ENCODE measurements around the gene GDF2. TPM values are rescaled to one million over a fixed set of nuclear protein-coding genes. Genes with fewer than 3 reads are reported as not detected.

GDF2 gene
- total RNA-seq, 1 experiment from 2014 or later, result not detected

GRCh38 chr10:47286591-47287315, 35.5 kb upstream of the GDF2 start:
- DNase-seq, result no peak
- Histone ChIP-seq H3K36me3 (replicated peaks; ENCODE audit: control insufficient read depth, insufficient read depth, low read length) (no peaks in the 10 kb centered on the region), H3K4me3 (ENCODE audit: insufficient read depth, low read depth, low read length) (no peak overlapping the region), H3K27me3 (ENCODE audit: control insufficient read depth, insufficient read depth, low read length) (no peaks in the 10 kb centered on the region)

DNA sequence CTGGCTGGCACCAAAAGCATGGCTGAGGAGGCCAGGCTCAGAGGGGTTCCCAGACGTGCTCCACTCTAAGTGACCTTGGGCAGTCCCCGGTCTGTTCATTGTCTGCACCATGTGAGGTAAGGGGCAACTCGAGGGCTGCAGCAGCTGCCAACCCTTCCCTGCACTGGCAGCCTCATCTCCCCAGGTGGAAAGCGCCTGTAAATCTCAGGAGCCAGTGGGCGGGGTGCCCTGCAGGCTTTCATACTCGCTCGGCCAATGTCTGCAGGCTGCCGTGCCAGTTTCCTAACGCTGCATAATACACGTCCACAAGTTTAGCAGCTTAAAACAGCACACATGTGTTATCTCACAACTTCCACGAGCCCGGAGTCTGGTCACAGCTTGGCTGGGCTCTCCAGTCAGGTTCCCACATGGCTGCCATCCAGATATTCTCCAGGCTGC, 34.9 kb upstream of the GDF2 start:
- Histone ChIP-seq H3K27me3 (ENCODE audit: control insufficient read depth, insufficient read depth, low read length) (no peaks in the 10 kb centered on the region), H3K36me3 (replicated peaks; ENCODE audit: control insufficient read depth, insufficient read depth, low read length) (no peaks in the 10 kb centered on the region), H3K4me3 (ENCODE audit: insufficient read depth, low read depth, low read length) (no peak overlapping the region)
- DNase-seq, result no peak

- H3K4me3 ChIP-seq (ENCODE audit: insufficient read depth, low read depth, low read length), result no peak overlapping the region
- no peak for DNase-seq
- H3K27me3 ChIP-seq (ENCODE audit: control insufficient read depth, insufficient read depth, low read length), result no peaks in the 10 kb centered on the region
- no peaks in the 10 kb centered on the region for H3K36me3 ChIP-seq (replicated peaks; ENCODE audit: control insufficient read depth, insufficient read depth, low read length)
Measured at GRCh38 chr10:47287805-47288204, 34.4 kb upstream of the GDF2 start.

GRCh38 chr10:47288236-47288635, 34.0 kb upstream of the GDF2 start:
- H3K4me3 ChIP-seq (ENCODE audit: insufficient read depth, low read depth, low read length), result no peak overlapping the region
- no peaks in the 10 kb centered on the region for H3K27me3 ChIP-seq (ENCODE audit: control insufficient read depth, insufficient read depth, low read length)
- no peaks in the 10 kb centered on the region for H3K36me3 ChIP-seq (replicated peaks; ENCODE audit: control insufficient read depth, insufficient read depth, low read length)
- DNase-seq, result no peak

DNA sequence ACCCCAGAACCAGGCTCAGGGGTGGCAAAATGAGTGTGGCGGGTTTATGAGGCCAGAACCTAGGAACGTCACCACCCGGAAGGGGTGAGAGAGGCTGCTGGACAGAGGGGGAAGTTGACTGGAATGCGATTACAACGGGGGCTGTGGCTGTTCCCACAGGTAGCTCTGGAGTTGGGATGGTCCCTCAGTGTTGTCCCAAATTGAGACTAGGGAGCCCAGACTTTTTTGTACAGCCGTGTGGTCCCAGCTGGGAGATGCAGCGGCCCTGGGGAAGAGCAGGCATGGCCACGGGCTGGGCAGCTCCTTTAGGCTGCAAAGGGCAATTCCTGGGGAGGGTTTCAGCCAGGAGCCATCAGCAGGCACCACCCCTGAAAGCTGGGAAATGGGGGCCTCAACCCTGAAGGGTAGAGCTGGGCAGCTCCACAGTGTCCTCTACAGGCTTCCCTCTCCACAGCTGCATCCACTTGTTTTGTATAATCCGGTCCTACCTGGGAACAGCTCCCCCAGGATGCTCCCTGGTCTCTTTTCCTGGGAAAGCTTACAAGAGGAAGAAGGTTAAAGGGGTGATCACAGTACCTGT, 33.2 kb upstream of the GDF2 start:
- DNase-seq, result no peak
- Histone ChIP-seq H3K36me3 (replicated peaks; ENCODE audit: control insufficient read depth, insufficient read depth, low read length) (no peaks in the 10 kb centered on the region), H3K27me3 (ENCODE audit: control insufficient read depth, insufficient read depth, low read length) (no peaks in the 10 kb centered on the region), H3K4me3 (ENCODE audit: insufficient read depth, low read depth, low read length) (no peak overlapping the region)

GRCh38 chr10:47289921-47290320, 32.3 kb upstream of the GDF2 start:
- Histone ChIP-seq H3K4me3 (ENCODE audit: insufficient read depth, low read depth, low read length) (no peak overlapping the region), H3K27me3 (ENCODE audit: control insufficient read depth, insufficient read depth, low read length) (no peaks in the 10 kb centered on the region), H3K36me3 (replicated peaks; ENCODE audit: control insufficient read depth, insufficient read depth, low read length) (no peaks in the 10 kb centered on the region)
- DNase-seq, result no peak

DNA sequence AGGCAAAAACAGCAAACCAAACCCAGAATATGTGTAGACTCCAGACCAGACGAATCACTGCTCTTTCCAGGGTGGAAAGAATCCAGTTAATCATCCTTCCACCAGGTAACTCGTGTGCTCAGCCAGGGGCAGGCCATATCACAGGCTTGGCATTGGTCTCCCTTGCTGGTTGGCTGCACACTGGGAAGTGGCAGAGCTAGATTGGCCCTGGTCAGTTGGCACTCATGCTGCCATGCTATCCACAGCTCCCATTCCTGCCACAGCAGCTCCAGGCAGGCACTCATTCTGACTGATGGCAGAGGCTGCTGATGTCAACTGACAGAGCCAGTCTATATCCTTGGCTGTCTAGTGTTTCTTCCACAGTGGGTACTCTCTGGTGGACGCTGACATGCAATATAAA, 31.9 kb upstream of the GDF2 start:
- no peak for DNase-seq
- Histone ChIP-seq H3K36me3 (replicated peaks; ENCODE audit: control insufficient read depth, insufficient read depth, low read length) (no peaks in the 10 kb centered on the region), H3K27me3 (ENCODE audit: control insufficient read depth, insufficient read depth, low read length) (no peaks in the 10 kb centered on the region), H3K4me3 (ENCODE audit: insufficient read depth, low read depth, low read length) (no peak overlapping the region)

DNA sequence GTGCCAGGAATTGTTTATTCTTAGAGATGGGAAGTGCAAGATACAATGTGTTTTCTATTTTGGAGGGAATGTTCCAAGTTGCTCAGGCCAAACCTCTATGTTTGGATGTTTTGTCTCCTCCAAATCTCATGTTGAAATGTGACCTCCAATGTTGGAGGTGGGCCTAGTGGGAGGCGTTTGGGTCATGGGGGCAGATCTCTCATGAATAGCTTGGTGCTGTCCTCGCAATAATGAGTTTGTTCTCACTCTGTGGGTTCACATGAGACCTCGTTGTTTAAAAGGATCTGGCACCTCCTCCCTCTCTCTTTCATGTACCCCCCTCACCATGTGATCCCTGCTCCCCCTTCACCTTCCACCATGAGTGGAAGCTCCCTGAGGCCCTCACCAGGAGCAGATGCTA, 30.6 kb upstream of the GDF2 start:
- no peak overlapping the region for H3K4me3 ChIP-seq (ENCODE audit: insufficient read depth, low read depth, low read length)
- no peak for DNase-seq
- H3K36me3 ChIP-seq (replicated peaks; ENCODE audit: control insufficient read depth, insufficient read depth, low read length), result no peaks in the 10 kb centered on the region
- H3K27me3 ChIP-seq (ENCODE audit: control insufficient read depth, insufficient read depth, low read length), result no peaks in the 10 kb centered on the region

- H3K27me3 ChIP-seq (ENCODE audit: control insufficient read depth, insufficient read depth, low read length), result peaks cover 3% of the 10 kb centered on the region
- H3K4me3 ChIP-seq (ENCODE audit: insufficient read depth, low read depth, low read length), result no peak overlapping the region
- H3K36me3 ChIP-seq (replicated peaks; ENCODE audit: control insufficient read depth, insufficient read depth, low read length), result no peaks in the 10 kb centered on the region
- DNase-seq, result no peak
Measured at GRCh38 chr10:47294057-47294456, 28.2 kb upstream of the GDF2 start.

- no peaks in the 10 kb centered on the region for H3K36me3 ChIP-seq (replicated peaks; ENCODE audit: control insufficient read depth, insufficient read depth, low read length)
- no peak overlapping the region for H3K4me3 ChIP-seq (ENCODE audit: insufficient read depth, low read depth, low read length)
- no peak for DNase-seq
- H3K27me3 ChIP-seq (ENCODE audit: control insufficient read depth, insufficient read depth, low read length), result peaks cover 7% of the 10 kb centered on the region
Measured at GRCh38 chr10:47294501-47294900, 27.8 kb upstream of the GDF2 start.

DNA sequence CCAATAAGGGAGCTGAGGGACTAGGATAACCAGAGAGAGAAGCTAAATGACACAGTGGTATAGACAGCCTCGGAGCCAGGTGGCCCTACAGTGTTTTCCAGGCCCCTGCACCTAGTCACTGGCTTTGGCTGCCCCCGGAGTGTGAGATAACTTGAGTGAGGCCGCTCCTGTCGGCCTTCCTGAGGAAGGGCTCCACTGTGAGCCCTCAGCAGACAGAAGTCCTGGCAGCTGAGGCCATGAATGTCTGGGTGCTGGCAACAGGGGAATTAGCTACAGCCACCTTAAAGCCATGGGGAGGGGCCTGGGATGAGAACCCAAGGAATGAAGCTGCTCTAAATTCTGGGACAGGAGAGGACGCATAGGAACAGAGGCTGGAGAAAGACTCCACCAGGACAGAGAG, 26.8 kb upstream of the GDF2 start:
- Histone ChIP-seq H3K36me3 (replicated peaks; ENCODE audit: control insufficient read depth, insufficient read depth, low read length) (no peaks in the 10 kb centered on the region), H3K27me3 (ENCODE audit: control insufficient read depth, insufficient read depth, low read length) (peaks cover 13% of the 10 kb centered on the region), H3K4me3 (ENCODE audit: insufficient read depth, low read depth, low read length) (no peak overlapping the region)
- DNase-seq, result no peak

DNA sequence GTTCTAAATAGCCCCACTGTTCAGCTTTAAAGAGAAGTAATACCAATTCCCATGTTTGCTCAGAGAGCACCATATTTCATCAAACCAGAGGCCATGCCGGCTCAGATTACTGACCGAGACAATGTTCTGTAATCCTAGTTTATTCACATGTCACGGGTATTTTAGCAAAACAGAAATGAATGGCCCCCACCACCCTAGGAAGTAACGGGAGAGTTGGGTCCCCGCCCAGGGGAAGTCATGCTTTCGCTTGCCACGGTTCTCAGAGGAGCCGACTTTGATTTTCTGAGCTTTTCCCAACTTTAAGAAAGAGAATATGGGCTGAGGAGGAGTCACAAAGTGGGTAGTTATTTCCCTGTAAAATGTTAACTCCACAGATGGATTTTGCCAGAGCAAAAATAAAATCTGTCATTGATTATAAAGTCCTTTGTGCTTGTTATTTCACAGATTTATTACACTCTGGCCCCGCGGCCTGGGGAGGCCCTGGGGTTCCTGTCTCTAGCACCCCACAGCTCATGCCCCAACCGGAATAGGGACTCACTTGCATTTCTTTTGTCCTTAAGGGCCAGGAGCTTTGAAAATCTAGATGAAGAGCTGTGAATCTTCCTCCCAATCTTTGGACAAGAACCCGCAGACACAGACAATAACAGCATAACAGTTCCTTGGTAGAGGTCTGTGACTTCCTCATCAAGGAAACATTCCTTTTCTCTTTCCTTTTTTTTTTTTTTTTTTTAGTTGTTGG, 25.9 kb upstream of the GDF2 start:
- DNase-seq, result no peak
- no peaks in the 10 kb centered on the region for H3K36me3 ChIP-seq (replicated peaks; ENCODE audit: control insufficient read depth, insufficient read depth, low read length)
- H3K4me3 ChIP-seq (ENCODE audit: insufficient read depth, low read depth, low read length), result no peak overlapping the region
- H3K27me3 ChIP-seq (ENCODE audit: control insufficient read depth, insufficient read depth, low read length), result peaks cover 22% of the 10 kb centered on the region

- Histone ChIP-seq H3K27me3 (ENCODE audit: control insufficient read depth, insufficient read depth, low read length) (peaks cover 28% of the 10 kb centered on the region), H3K36me3 (replicated peaks; ENCODE audit: control insufficient read depth, insufficient read depth, low read length) (no peaks in the 10 kb centered on the region), H3K4me3 (ENCODE audit: insufficient read depth, low read depth, low read length) (no peak overlapping the region)
- no peak for DNase-seq
Measured at GRCh38 chr10:47296941-47297340, 25.3 kb upstream of the GDF2 start.

- Histone ChIP-seq H3K27me3 (ENCODE audit: control insufficient read depth, insufficient read depth, low read length) (peaks cover 30% of the 10 kb centered on the region), H3K36me3 (replicated peaks; ENCODE audit: control insufficient read depth, insufficient read depth, low read length) (no peaks in the 10 kb centered on the region), H3K4me3 (ENCODE audit: insufficient read depth, low read depth, low read length) (no peak overlapping the region)
- DNase-seq, result no peak
Measured at GRCh38 chr10:47297866-47298540, 24.3 kb upstream of the GDF2 start.

- Histone ChIP-seq H3K27me3 (ENCODE audit: control insufficient read depth, insufficient read depth, low read length) (peaks cover 30% of the 10 kb centered on the region), H3K4me3 (ENCODE audit: insufficient read depth, low read depth, low read length) (no peak overlapping the region)
Measured at GRCh38 chr10:47298715-47299114, 23.5 kb upstream of the GDF2 start.

More at GRCh38 chr10:47298715-47299114, 23.5 kb upstream of the GDF2 start:
- H3K36me3 ChIP-seq (replicated peaks; ENCODE audit: control insufficient read depth, insufficient read depth, low read length), result no peaks in the 10 kb centered on the region
- no peak for DNase-seq
